SH-SY5Y (cell line): ENCODE measurements around the gene CMTM3.

Experiments
- GATA2 ChIP-seq: IDR thresholded peaks from 2 replicates; pipeline ENCODE4 v1.6.1; 2011; ENCODE audit warnings: mild to moderate bottlenecking, low read depth, low read length
- GATA3 ChIP-seq: IDR thresholded peaks from 2 replicates; pipeline ENCODE4 v1.6.1; 2011; ENCODE audit warnings: low read depth, mild to moderate bottlenecking, low read length, moderate library complexity

GRCh38 chr16:66650707-66651473 lies 46.4 kb downstream of the CMTM3 start:
- no peak for TF ChIP-seq GATA2
- no peak for TF ChIP-seq GATA3
